ENCODE results near the gene B3GLCT.

DNA sequence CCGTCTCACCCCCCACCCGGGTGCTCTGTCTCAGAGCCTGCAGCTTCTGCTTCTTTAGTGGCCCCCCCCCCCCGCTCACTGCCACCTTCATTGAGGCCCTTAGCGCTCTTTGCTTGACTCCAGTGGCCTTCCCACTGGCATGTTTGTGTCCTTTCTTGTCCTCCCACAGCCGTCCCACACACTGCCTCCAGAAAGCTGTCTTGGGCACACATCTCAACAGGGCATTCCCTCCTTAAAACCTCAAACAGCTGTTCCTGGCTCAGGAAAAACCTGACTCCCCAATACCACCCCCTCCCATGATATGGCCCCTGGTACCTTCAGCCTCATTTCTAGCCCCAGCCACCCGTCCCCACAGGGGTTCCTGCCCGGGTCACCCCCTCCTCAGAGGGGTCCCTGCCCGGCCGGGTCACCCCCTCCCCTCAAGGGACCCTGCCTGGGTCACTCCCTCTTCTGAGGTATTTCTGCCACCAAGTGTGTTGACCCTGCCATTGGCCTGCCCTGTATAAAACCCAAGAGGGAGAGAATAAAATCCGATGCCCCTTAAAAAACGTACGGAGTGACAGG, 8.9 kb downstream of the B3GLCT start:
- TF ChIP-seq, protein P1, sequence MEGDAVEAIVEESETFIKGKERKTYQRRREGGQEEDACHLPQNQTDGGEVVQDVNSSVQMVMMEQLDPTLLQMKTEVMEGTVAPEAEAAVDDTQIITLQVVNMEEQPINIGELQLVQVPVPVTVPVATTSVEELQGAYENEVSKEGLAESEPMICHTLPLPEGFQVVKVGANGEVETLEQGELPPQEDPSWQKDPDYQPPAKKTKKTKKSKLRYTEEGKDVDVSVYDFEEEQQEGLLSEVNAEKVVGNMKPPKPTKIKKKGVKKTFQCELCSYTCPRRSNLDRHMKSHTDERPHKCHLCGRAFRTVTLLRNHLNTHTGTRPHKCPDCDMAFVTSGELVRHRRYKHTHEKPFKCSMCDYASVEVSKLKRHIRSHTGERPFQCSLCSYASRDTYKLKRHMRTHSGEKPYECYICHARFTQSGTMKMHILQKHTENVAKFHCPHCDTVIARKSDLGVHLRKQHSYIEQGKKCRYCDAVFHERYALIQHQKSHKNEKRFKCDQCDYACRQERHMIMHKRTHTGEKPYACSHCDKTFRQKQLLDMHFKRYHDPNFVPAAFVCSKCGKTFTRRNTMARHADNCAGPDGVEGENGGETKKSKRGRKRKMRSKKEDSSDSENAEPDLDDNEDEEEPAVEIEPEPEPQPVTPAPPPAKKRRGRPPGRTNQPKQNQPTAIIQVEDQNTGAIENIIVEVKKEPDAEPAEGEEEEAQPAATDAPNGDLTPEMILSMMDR (IDR thresholded peaks at IDR 0.05): no peak
- no peak for TF ChIP-seq POLR2A (IDR thresholded peaks at IDR 0.05)
- TF ChIP-seq POLR2AphosphoS5 (IDR thresholded peaks at IDR 0.05): no peak
- no peak for TF ChIP-seq EP300 (IDR thresholded peaks at IDR 0.05; ENCODE audit: low read depth)
